HepG2 (cell line): ENCODE data around the gene ARFGEF3. TPM values are rescaled to one million over a fixed set of nuclear protein-coding genes. Genes with fewer than 3 reads are reported as not detected.

Experiments used
- ATAC-seq: fragments of 200-7000 bp; cut with Tn5 transposase; 3 replicates; pipeline ENCODE4 v1.9.1; 2020; ENCODE audit warnings: mild to moderate bottlenecking, moderate library complexity
- Bru-seq: library from RNA; stranded (reverse); fragments of 400-500 nt; gene quantifications from one replicate; lab custom pipeline; 2021; lab: Mats Ljungman, UMichigan
- BruChase-seq, 2 experiments: library from RNA; stranded (reverse); fragments of 400-500 nt; gene quantifications; one replicate each; lab custom pipeline; 2021; lab: Mats Ljungman, UMichigan
- BruUV-seq: library from RNA; stranded (reverse); fragments of 400-500 nt; replicated peaks from 2 replicates; lab custom pipeline; 2021; lab: Mats Ljungman, UMichigan
- CTCF ChIA-PET: fragments of 300-600 bp; formaldehyde crosslinking; extraction: SDS; loops from one replicate; lab custom pipeline; 2021; ENCODE audit warnings: low total read pairs, inconsistent platforms, low intra/inter-chr PET ratio; lab: Yijun Ruan, JAX
- POLR2A ChIA-PET: fragments of 350-600 bp; sonication (Branson Sonifier 250); formaldehyde crosslinking; loops from one replicate; lab custom pipeline; 2020; ENCODE audit warnings: antibody characterized with exemption, inconsistent platforms; lab: Yijun Ruan, JAX
- DNase-seq: peaks from one replicate; pipeline ENCODE4 v3.0.0-alpha.2; 2015; ENCODE audit warnings: low spot score
- FAIRE-seq: peaks from 3 replicates; lab custom pipeline; 2011; peaks lifted over from hg19 to GRCh38; lab: Jason Lieb, UNC
- H2AFZ ChIP-seq: one replicate; pipeline ENCODE4 v1.6.1; 2011; ENCODE audit warnings: low read length, inconsistent platforms
- H3K27ac ChIP-seq: fragments of 300-600 bp; 3 replicates; pipeline ENCODE4 v1.8.0; 2011; ENCODE audit warnings: mixed run types, mild to moderate bottlenecking, mixed read lengths, low read length, inconsistent platforms; ENCODE audit not compliant: insufficient read depth; ENCODE audit errors: extremely low read length
- H3K27me3 ChIP-seq, 2 experiments: fragments of 200-600 bp in 1 of 2; 2 replicates in 1 of 2; 3 replicates in 1 of 2; pipeline versions ENCODE4 v1.6.0 to v1.8.0; 2011; ENCODE audit warnings: low read length in 2 of 2, mild to moderate bottlenecking in 2 of 2, moderate library complexity in 2 of 2, inconsistent platforms in 1 of 2; ENCODE audit not compliant: insufficient read depth in 2 of 2, control insufficient read depth in 1 of 2
- H3K36me3 ChIP-seq, 2 experiments: fragments of 200-600 bp in 1 of 2; replicated peaks in 1 of 2; 2 replicates in 1 of 2; 3 replicates in 1 of 2; pipeline versions ENCODE4 v1.5.1 to v1.8.0; 2011; ENCODE audit warnings: low read length in 2 of 2, inconsistent platforms in 1 of 2; ENCODE audit not compliant: insufficient read depth in 2 of 2, control insufficient read depth in 1 of 2
- H3K4me1 ChIP-seq: 2 replicates; pipeline ENCODE4 v1.5.1; 2012; ENCODE audit warnings: low read length, inconsistent platforms; ENCODE audit not compliant: insufficient read depth
- H3K4me2 ChIP-seq: 2 replicates; pipeline ENCODE4 v1.6.0; 2011; ENCODE audit warnings: low read depth, low read length, inconsistent platforms
- H3K4me3 ChIP-seq, 3 experiments: fragments of 200-600 bp in 1 of 3; sonication (generic), shearing (Covaris generic) in 1 of 3; replicated peaks in 1 of 3; 2 replicates each; pipeline ENCODE4 v1.5.1; 2011 to 2016; ENCODE audit warnings: low read length in 3 of 3, inconsistent platforms in 2 of 3, low read depth in 2 of 3, mild to moderate bottlenecking in 2 of 3, control low read depth in 1 of 3, mixed read lengths in 1 of 3; ENCODE audit not compliant: insufficient read depth in 1 of 3
- H3K79me2 ChIP-seq: one replicate; pipeline ENCODE4 v1.6.1; 2011; ENCODE audit warnings: low read length, inconsistent platforms; ENCODE audit not compliant: insufficient read depth
- H3K9ac ChIP-seq: 2 replicates; pipeline ENCODE4 v1.6.0; 2011; ENCODE audit warnings: mild to moderate bottlenecking, low read depth, low read length, inconsistent platforms; ENCODE audit not compliant: insufficient read depth
- H3K9me3 ChIP-seq: 2 replicates; pipeline ENCODE4 v1.5.1; 2012; ENCODE audit warnings: mild to moderate bottlenecking, low read length
- H4K20me1 ChIP-seq: 2 replicates; pipeline ENCODE4 v1.6.0; 2011; ENCODE audit warnings: inconsistent platforms, mild to moderate bottlenecking, low read length, moderate library complexity; ENCODE audit not compliant: insufficient read depth
- JUND ChIP-seq: sonication (generic); formaldehyde crosslinking; IDR thresholded peaks from 2 replicates; pipeline ENCODE4 v1.8.0; 2022; ENCODE audit warnings: mild to moderate bottlenecking, missing genetic modification reagents
- KMT2A ChIP-seq: sonication (generic); formaldehyde crosslinking; IDR thresholded peaks from 2 replicates; pipeline ENCODE4 v1.4.0; 2020; ENCODE audit warnings: missing genetic modification reagents
- NKX3-1 ChIP-seq: sonication (generic); formaldehyde crosslinking; IDR thresholded peaks from 2 replicates; pipeline ENCODE4 v1.5.0; 2020; ENCODE audit warnings: missing genetic modification reagents
- SP4 ChIP-seq: sonication (generic); formaldehyde crosslinking; IDR thresholded peaks from 2 replicates; pipeline ENCODE4 v1.8.1; 2023; ENCODE audit warnings: mild to moderate bottlenecking, missing genetic modification reagents
- SSRP1 ChIP-seq: IDR thresholded peaks from 2 replicates; pipeline ENCODE4 v1.6.1; 2016; ENCODE audit warnings: control low read depth
- YY1 ChIP-seq: IDR thresholded peaks from 2 replicates; pipeline ENCODE4 v1.6.1; 2011; ENCODE audit warnings: low read length, low read depth, moderate library complexity, mild to moderate bottlenecking; ENCODE audit not compliant: insufficient read depth, insufficient replicate concordance
- ZC3H13 ChIP-seq: sonication (generic); formaldehyde crosslinking; IDR thresholded peaks from 2 replicates; pipeline ENCODE4 v1.8.1; 2023; ENCODE audit warnings: mild to moderate bottlenecking, missing genetic modification reagents, moderate library complexity
- ZIK1 ChIP-seq: sonication (generic); formaldehyde crosslinking; IDR thresholded peaks from 2 replicates; pipeline ENCODE4 v1.5.0; 2020; ENCODE audit warnings: mild to moderate bottlenecking, low read depth, missing genetic modification reagents, borderline replicate concordance
- ZNF691 ChIP-seq: sonication (generic); formaldehyde crosslinking; IDR thresholded peaks from 2 replicates; pipeline ENCODE4 v1.4.0; 2020; ENCODE audit warnings: missing genetic modification reagents, low read depth, mild to moderate bottlenecking, borderline replicate concordance
- ZNF773 ChIP-seq: sonication (generic); formaldehyde crosslinking; IDR thresholded peaks from 2 replicates; pipeline ENCODE4 v1.4.0; 2020; ENCODE audit warnings: missing genetic modification reagents, borderline replicate concordance
- WGBS: methylation state at CpG from one replicate; pipeline ENCODE4 v1.1.6; 2017; ENCODE audit warnings: low lambda C conversion rate; 5-methylcytosine and 5-hydroxymethylcytosine counted together
- in situ Hi-C: cut with HindIII; loops from 2 replicates; pipeline ENCODE4 v1.10.0; 2017; ENCODE audit warnings: low pct_unique_long_range_greater_than_20kb; ENCODE audit not compliant: extremely low pct_ligation_motif_present
- intact Hi-C: fragments of 100-400 bp; cut with micrococcal nuclease; formaldehyde crosslinking; loops from one replicate; pipeline ENCODE4 v1.10.0; 2022; ENCODE audit not compliant: unreplicated experiment
- long read RNA-seq, 2 experiments: library from RNA in 1 of 2; library from polyadenylated mRNA in 1 of 2; stranded (forward) in 1 of 2; unstranded in 1 of 2; transcript quantifications; one replicate each; pipeline ENCODE4 v2.0.0, GENCODE V29; 2019 to 2022
- polyA minus RNA-seq, 3 experiments: library from RNA; depleted of rRNA, polyadenylated mRNA; stranded (reverse); fragments of >200 nt; gene quantifications; 2 replicates each; pipeline ENCODE4 v1.2.3, GENCODE V29; 2011; ENCODE audit warnings: low replicate concordance in 1 of 3
- polyA plus RNA-seq, 8 experiments: library from polyadenylated mRNA; depleted of rRNA in 3 of 8; stranded (reverse) in 7 of 8; unstranded in 1 of 8; fragments of >200 nt; fragmentation: Illumina TruSeq in 4 of 8; extraction: Trizol in 4 of 8; gene quantifications; 2 replicates each; pipeline versions ENCODE4 v1.2.1 to v1.2.3, GENCODE V29; 2011 to 2016; ENCODE audit warnings: low read depth in 4 of 8, missing spikeins in 1 of 8, mixed read lengths in 1 of 8; ENCODE audit not compliant: insufficient read depth in 1 of 8
- total RNA-seq, 5 experiments: library from RNA; depleted of rRNA; stranded (reverse); fragments of >200 nt; fragmentation: Illumina TruSeq; extraction: Trizol; gene quantifications; 2 replicates each; pipeline ENCODE4 v1.2.3, GENCODE V29; 2016; ENCODE audit warnings: low read depth in 1 of 5
- TF ChIP-seq, protein P1 (sequence below): sonication (generic); formaldehyde crosslinking; IDR thresholded peaks from 2 replicates; pipeline ENCODE4 v1.8.0; 2022; ENCODE audit warnings: mild to moderate bottlenecking, missing genetic modification reagents, moderate library complexity

ARFGEF3 gene, protein sequence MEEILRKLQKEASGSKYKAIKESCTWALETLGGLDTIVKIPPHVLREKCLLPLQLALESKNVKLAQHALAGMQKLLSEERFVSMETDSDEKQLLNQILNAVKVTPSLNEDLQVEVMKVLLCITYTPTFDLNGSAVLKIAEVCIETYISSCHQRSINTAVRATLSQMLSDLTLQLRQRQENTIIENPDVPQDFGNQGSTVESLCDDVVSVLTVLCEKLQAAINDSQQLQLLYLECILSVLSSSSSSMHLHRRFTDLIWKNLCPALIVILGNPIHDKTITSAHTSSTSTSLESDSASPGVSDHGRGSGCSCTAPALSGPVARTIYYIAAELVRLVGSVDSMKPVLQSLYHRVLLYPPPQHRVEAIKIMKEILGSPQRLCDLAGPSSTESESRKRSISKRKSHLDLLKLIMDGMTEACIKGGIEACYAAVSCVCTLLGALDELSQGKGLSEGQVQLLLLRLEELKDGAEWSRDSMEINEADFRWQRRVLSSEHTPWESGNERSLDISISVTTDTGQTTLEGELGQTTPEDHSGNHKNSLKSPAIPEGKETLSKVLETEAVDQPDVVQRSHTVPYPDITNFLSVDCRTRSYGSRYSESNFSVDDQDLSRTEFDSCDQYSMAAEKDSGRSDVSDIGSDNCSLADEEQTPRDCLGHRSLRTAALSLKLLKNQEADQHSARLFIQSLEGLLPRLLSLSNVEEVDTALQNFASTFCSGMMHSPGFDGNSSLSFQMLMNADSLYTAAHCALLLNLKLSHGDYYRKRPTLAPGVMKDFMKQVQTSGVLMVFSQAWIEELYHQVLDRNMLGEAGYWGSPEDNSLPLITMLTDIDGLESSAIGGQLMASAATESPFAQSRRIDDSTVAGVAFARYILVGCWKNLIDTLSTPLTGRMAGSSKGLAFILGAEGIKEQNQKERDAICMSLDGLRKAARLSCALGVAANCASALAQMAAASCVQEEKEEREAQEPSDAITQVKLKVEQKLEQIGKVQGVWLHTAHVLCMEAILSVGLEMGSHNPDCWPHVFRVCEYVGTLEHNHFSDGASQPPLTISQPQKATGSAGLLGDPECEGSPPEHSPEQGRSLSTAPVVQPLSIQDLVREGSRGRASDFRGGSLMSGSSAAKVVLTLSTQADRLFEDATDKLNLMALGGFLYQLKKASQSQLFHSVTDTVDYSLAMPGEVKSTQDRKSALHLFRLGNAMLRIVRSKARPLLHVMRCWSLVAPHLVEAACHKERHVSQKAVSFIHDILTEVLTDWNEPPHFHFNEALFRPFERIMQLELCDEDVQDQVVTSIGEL (N-terminal part only)
- total RNA-seq (2016; rRNA removed; fragmentation: Illumina TruSeq; extraction: Trizol) (0.60 and 0.97 TPM in 2 replicates), polyA plus RNA-seq (2011; rRNA removed) (2.6 and 2.9 TPM in 2 replicates), polyA minus RNA-seq (2011; rRNA and poly(A)+ RNA removed; ENCODE audit: low replicate concordance) (2.5 and 9.3 TPM in 2 replicates), Bru-seq, nascent RNA (percentile 50 among the genes with signal in this experiment), BruChase-seq, experiment 1, labeled RNA remaining after a 6-hour chase (percentile 57 among the genes with signal in this experiment), BruChase-seq, experiment 2, labeled RNA remaining after a 2-hour chase (percentile 50 among the genes with signal in this experiment)
- total RNA-seq (2016; cell fraction: cytosol; rRNA removed; fragmentation: Illumina TruSeq; extraction: Trizol; ENCODE audit: low read depth) = 0.09 and 0.10 TPM in 2 replicates
- total RNA-seq (2016; cell fraction: insoluble cytoplasmic fraction; rRNA removed; fragmentation: Illumina TruSeq; extraction: Trizol) = 0.65 and 0.98 TPM in 2 replicates
- 0.31 and 0.34 TPM in 2 replicates for total RNA-seq (2016; cell fraction: membrane; rRNA removed; fragmentation: Illumina TruSeq; extraction: Trizol)
- 0.88 and 0.96 TPM in 2 replicates for total RNA-seq (2016; cell fraction: nucleus; rRNA removed; fragmentation: Illumina TruSeq; extraction: Trizol)
- polyA plus RNA-seq (2011; cell fraction: cytosol; rRNA removed) = 1.4 and 2.1 TPM in 2 replicates
- polyA plus RNA-seq (2011; cell fraction: nucleus; rRNA removed) = 3.8 and 4.4 TPM in 2 replicates
- 5.5 and 6.4 TPM in 2 replicates for polyA plus RNA-seq (2012)
- 0.01 and 0.02 TPM in 2 replicates for polyA plus RNA-seq (2016; cell fraction: cytosol; fragmentation: Illumina TruSeq; extraction: Trizol; ENCODE audit: low read depth)
- 0.49 and 0.60 TPM in 2 replicates for polyA plus RNA-seq (2016; cell fraction: insoluble cytoplasmic fraction; fragmentation: Illumina TruSeq; extraction: Trizol; ENCODE audit: low read depth)
- polyA plus RNA-seq (2016; cell fraction: membrane; fragmentation: Illumina TruSeq; extraction: Trizol; ENCODE audit: low read depth) = 0.03 and 0.08 TPM in 2 replicates
- polyA plus RNA-seq (2016; cell fraction: nucleus; fragmentation: Illumina TruSeq; extraction: Trizol; ENCODE audit: insufficient read depth, low read depth) = 0.84 and 0.97 TPM in 2 replicates
- polyA minus RNA-seq (2011; cell fraction: cytosol; rRNA and poly(A)+ RNA removed) = 5.9 and 7.9 TPM in 2 replicates
- 8.0 and 9.9 TPM in 2 replicates for polyA minus RNA-seq (2011; cell fraction: nucleus; rRNA and poly(A)+ RNA removed)
- long read RNA-seq, experiment 1 = 0 reads
- long read RNA-seq, experiment 2, full-length matches to known transcripts = 1 of 6 reads
- long read RNA-seq, experiment 2, partial matches to known transcripts = 0 of 6 reads
- long read RNA-seq, experiment 2, other reads (novel, unspliced or antisense) = 5 of 6 reads

- Histone ChIP-seq H3K27me3 (peaks cover 3 to 53% of the 10 kb centered on the region in 2 experiments; a peak in 4 of 5 replicates), H3K9me3 (no peaks in the 10 kb centered on the region), H3K4me1 (peaks cover 30% of the 10 kb centered on the region), H3K4me2 (peak within 1 kb of the TSS; percentile 88), H3K9ac (peak within 1 kb of the TSS; percentile 59), H2AFZ (no peak within 1 kb of the TSS), H3K36me3 (no peaks in the 10 kb centered on the region), H4K20me1 (no peaks in the 10 kb centered on the region), H3K79me2 (no peaks in the 10 kb centered on the region), H3K27ac (no peak within 1 kb of the TSS), H3K4me3 (peak within 1 kb of the TSS; percentile 52 to 89 (median 62))
- ATAC-seq = peak; percentile 93
- peak; percentile 25 for DNase-seq
- intact Hi-C loops (loop anchor here (5.0 kb wide), 1 partner anchor 116 kb away; no protein-coding TSS in a partner anchor), in situ Hi-C loops (no loop called here)
- no CpG with 5 or more reads among the region's 93 CpGs for WGBS
- no TSS peak for BruUV-seq
- FAIRE-seq = no peak
- CTCF ChIA-PET = interaction anchor here (1.5 kb wide), 1 partner anchor 117 kb away, joined by 5 read pairs; no protein-coding TSS in a partner anchor
- POLR2A ChIA-PET = no interaction called here
- TF ChIP-seq JUND (CRISPR knock-in tag) (no peak), SP4 (CRISPR knock-in tag) (peak; percentile 72; the same call in 1 of the 2 replicates), SSRP1 (no peak), ZIK1 (peak; percentile 67; the same call in 1 of the 2 replicates), YY1 (no peak), ZC3H13 (CRISPR knock-in tag) (no peak), ZNF691 (CRISPR knock-in tag) (no peak; the same call in 1 of the 2 replicates), NKX3-1 (CRISPR knock-in tag) (no peak), ZNF773 (CRISPR knock-in tag) (peak; percentile 49; the same call in 1 of the 2 replicates), KMT2A (peak; percentile 34; the same call in 1 of the 2 replicates)
- TF ChIP-seq, protein P1, sequence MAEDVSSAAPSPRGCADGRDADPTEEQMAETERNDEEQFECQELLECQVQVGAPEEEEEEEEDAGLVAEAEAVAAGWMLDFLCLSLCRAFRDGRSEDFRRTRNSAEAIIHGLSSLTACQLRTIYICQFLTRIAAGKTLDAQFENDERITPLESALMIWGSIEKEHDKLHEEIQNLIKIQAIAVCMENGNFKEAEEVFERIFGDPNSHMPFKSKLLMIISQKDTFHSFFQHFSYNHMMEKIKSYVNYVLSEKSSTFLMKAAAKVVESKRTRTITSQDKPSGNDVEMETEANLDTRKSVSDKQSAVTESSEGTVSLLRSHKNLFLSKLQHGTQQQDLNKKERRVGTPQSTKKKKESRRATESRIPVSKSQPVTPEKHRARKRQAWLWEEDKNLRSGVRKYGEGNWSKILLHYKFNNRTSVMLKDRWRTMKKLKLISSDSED (CRISPR knock-in tag) = no peak
Measured at GRCh38 chr6:138161338-138162110, at the start of gene ARFGEF3. TSS of gene ARFGEF3 (plus strand) at chr6:138161939. CDS start at chr6:138162087, 148 bp downstream.
